PC-3 (cell line): Measurements from ENCODE around the gene HFM1.
"Not testable (repeated sequence)": the region's sequence is repeated elsewhere in the genome, so short reads cannot be mapped to it uniquely, and the experiment has no call there.

Experiments
- EZH2phosphoT487 ChIP-seq: fragments of 300-600 bp; sonication (generic); IDR thresholded peaks from 2 replicates; pipeline ENCODE4 v1.6.1; 2018; ENCODE audit warnings: mild to moderate bottlenecking, antibody characterized with exemption, low read length, borderline replicate concordance
- TF ChIP-seq, protein P1 (sequence below): fragments of 300-600 bp; sonication (generic); conservative IDR thresholded peaks from 2 replicates; pipeline ENCODE4 v1.5.1; 2017; ENCODE audit warnings: antibody characterized with exemption, low read depth, mild to moderate bottlenecking, low read length

DNA sequence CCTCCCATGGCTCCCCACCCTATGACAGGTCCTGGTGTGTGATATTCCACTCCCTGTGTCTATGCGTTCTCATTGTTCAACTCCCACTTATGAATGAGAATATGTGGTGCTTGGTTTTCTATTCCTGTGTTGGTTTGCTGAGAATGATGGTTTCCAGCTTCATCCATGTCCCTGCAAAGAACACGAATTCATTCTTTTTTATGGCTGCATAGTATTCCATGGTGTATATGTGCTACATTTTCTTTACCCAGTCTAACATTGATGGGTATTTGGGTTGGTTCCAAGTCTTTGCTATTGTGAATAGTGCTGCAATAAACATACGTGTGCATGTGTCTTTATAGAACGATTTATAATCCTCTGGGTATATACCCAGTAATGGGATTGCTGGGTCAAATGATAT lies 17.9 kb upstream of the HFM1 start:
- TF ChIP-seq, protein P1, sequence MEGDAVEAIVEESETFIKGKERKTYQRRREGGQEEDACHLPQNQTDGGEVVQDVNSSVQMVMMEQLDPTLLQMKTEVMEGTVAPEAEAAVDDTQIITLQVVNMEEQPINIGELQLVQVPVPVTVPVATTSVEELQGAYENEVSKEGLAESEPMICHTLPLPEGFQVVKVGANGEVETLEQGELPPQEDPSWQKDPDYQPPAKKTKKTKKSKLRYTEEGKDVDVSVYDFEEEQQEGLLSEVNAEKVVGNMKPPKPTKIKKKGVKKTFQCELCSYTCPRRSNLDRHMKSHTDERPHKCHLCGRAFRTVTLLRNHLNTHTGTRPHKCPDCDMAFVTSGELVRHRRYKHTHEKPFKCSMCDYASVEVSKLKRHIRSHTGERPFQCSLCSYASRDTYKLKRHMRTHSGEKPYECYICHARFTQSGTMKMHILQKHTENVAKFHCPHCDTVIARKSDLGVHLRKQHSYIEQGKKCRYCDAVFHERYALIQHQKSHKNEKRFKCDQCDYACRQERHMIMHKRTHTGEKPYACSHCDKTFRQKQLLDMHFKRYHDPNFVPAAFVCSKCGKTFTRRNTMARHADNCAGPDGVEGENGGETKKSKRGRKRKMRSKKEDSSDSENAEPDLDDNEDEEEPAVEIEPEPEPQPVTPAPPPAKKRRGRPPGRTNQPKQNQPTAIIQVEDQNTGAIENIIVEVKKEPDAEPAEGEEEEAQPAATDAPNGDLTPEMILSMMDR, result not testable (repeated sequence)
- TF ChIP-seq EZH2phosphoT487, result not testable (repeated sequence)
